ENCODE data around the gene GTF2A1. TPM values are rescaled to one million over a fixed set of nuclear protein-coding genes. Genes with fewer than 3 reads are reported as not detected.

Gene GTF2A1
- total RNA-seq, 1 experiment from 2014 or later: 34.4 TPM

DNA sequence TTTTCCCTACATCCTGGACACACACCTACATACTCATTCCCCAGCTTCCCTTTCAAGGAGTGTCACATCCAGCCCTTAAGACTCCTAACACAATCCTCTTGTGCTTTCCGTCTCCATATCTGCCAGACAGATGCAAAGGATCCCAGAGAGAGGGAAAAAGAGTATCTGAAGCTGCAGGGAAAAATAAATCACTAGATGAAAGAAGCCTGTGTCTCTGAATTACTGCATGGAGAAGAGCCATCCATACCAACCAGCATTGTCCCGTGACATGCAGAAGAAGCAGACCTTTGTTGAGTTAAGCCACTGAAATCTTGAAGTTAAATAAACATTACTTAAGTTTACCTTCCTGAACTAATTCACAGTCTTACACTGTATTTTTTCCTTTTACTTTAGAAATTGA is 54.6 kb downstream of the GTF2A1 start:
- H3K36me3 ChIP-seq (ENCODE audit: control insufficient read depth, insufficient read depth, low read length): no peaks in the 10 kb centered on the region
- TF ChIP-seq, protein P1, sequence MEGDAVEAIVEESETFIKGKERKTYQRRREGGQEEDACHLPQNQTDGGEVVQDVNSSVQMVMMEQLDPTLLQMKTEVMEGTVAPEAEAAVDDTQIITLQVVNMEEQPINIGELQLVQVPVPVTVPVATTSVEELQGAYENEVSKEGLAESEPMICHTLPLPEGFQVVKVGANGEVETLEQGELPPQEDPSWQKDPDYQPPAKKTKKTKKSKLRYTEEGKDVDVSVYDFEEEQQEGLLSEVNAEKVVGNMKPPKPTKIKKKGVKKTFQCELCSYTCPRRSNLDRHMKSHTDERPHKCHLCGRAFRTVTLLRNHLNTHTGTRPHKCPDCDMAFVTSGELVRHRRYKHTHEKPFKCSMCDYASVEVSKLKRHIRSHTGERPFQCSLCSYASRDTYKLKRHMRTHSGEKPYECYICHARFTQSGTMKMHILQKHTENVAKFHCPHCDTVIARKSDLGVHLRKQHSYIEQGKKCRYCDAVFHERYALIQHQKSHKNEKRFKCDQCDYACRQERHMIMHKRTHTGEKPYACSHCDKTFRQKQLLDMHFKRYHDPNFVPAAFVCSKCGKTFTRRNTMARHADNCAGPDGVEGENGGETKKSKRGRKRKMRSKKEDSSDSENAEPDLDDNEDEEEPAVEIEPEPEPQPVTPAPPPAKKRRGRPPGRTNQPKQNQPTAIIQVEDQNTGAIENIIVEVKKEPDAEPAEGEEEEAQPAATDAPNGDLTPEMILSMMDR (IDR thresholded peaks at IDR 0.05): no peak
- no peak for TF ChIP-seq POLR2AphosphoS5 (IDR thresholded peaks at IDR 0.05; ENCODE audit: low read depth, low read length)
- TF ChIP-seq TCF7L2 (IDR thresholded peaks at IDR 0.05; ENCODE audit: low read depth, low read length): no peak
- no peak for TF ChIP-seq SIN3A (IDR thresholded peaks at IDR 0.05; ENCODE audit: borderline replicate concordance, insufficient read depth, low read depth, low read length)
- TF ChIP-seq, protein P2, sequence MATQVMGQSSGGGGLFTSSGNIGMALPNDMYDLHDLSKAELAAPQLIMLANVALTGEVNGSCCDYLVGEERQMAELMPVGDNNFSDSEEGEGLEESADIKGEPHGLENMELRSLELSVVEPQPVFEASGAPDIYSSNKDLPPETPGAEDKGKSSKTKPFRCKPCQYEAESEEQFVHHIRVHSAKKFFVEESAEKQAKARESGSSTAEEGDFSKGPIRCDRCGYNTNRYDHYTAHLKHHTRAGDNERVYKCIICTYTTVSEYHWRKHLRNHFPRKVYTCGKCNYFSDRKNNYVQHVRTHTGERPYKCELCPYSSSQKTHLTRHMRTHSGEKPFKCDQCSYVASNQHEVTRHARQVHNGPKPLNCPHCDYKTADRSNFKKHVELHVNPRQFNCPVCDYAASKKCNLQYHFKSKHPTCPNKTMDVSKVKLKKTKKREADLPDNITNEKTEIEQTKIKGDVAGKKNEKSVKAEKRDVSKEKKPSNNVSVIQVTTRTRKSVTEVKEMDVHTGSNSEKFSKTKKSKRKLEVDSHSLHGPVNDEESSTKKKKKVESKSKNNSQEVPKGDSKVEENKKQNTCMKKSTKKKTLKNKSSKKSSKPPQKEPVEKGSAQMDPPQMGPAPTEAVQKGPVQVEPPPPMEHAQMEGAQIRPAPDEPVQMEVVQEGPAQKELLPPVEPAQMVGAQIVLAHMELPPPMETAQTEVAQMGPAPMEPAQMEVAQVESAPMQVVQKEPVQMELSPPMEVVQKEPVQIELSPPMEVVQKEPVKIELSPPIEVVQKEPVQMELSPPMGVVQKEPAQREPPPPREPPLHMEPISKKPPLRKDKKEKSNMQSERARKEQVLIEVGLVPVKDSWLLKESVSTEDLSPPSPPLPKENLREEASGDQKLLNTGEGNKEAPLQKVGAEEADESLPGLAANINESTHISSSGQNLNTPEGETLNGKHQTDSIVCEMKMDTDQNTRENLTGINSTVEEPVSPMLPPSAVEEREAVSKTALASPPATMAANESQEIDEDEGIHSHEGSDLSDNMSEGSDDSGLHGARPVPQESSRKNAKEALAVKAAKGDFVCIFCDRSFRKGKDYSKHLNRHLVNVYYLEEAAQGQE (IDR thresholded peaks at IDR 0.05; ENCODE audit: insufficient read depth in 1 of 2, low read depth in 2 of 2, low read length in 1 of 2): no peak
- no peaks in the 10 kb centered on the region for H3K27me3 ChIP-seq (ENCODE audit: control insufficient read depth, insufficient read depth, low read length)
- no TSS peak for BruUV-seq (replicated peaks)
- no peaks in the 10 kb centered on the region for H3K9me3 ChIP-seq (ENCODE audit: control insufficient read depth, insufficient read depth, low read depth, low read length)
- ChIA-PET CTCF (no interaction called here), POLR2A (no interaction called here)
- DNase-seq (ENCODE audit: low read depth, low spot score) (no peak), ATAC-seq (no peak)
- H3K27ac ChIP-seq (ENCODE audit: low read length): no peak overlapping the region
- intact Hi-C loops (cut with micrococcal nuclease; ENCODE audit: unreplicated experiment) (no loop called here), in situ Hi-C loops (cut with HindIII; ENCODE audit: low pct_unique_long_range_greater_than_20kb, low sequenced_read_pairs) (no loop called here)
- no peak overlapping the region for H3K4me3 ChIP-seq (ENCODE audit: low read depth in 2 of 2, low read length in 2 of 2)
- H3K4me1 ChIP-seq (ENCODE audit: control insufficient read depth, insufficient read depth, low read length): no peaks in the 10 kb centered on the region; the same call in 1 of the 2 replicates

DNA sequence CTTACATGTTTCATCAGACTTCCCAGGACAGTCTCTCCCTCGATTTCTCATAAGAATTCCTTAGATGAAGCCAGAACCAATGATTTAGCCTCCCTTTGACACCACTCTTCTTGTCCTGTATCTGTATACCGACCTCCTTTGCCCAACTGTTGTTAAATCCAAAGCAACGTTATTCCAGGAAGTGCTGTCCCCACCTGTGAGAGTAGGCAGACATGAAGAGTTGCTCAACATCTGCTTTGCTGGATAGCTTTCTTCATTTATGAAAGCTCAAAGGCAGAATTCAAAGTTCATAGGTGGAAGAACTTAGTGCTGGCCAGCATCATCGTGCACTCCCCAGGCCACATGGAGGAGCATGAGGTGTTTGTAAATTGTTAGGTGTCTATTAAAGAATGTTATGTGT is 55.6 kb downstream of the GTF2A1 start:
- in situ Hi-C loops (cut with HindIII; ENCODE audit: low pct_unique_long_range_greater_than_20kb, low sequenced_read_pairs): no loop called here
- no peaks in the 10 kb centered on the region for H3K9me3 ChIP-seq (ENCODE audit: control insufficient read depth, insufficient read depth, low read depth, low read length)
- no peaks in the 10 kb centered on the region; the same call in 1 of the 2 replicates for H3K4me1 ChIP-seq (ENCODE audit: control insufficient read depth, insufficient read depth, low read length)
- CTCF ChIA-PET: interaction anchor here (0.5 kb wide), 1 partner anchor 49 kb away, joined by 3 read pairs; no protein-coding TSS in a partner anchor
- intact Hi-C loops (cut with micrococcal nuclease; ENCODE audit: unreplicated experiment): no loop called here
- no peak overlapping the region for H3K27ac ChIP-seq (ENCODE audit: low read length)
- TF ChIP-seq SIN3A (IDR thresholded peaks at IDR 0.05; ENCODE audit: borderline replicate concordance, insufficient read depth, low read depth, low read length): no peak
- TF ChIP-seq, protein P1 (IDR thresholded peaks at IDR 0.05): no peak
- no peak for TF ChIP-seq POLR2AphosphoS5 (IDR thresholded peaks at IDR 0.05; ENCODE audit: low read depth, low read length)
- TF ChIP-seq, protein P2 (IDR thresholded peaks at IDR 0.05; ENCODE audit: insufficient read depth in 1 of 2, low read depth in 2 of 2, low read length in 1 of 2): no peak
- no peak for TF ChIP-seq TCF7L2 (IDR thresholded peaks at IDR 0.05; ENCODE audit: low read depth, low read length)
- H3K27me3 ChIP-seq (ENCODE audit: control insufficient read depth, insufficient read depth, low read length): no peaks in the 10 kb centered on the region
- no peak overlapping the region for H3K4me3 ChIP-seq (ENCODE audit: low read depth in 2 of 2, low read length in 2 of 2)
- POLR2A ChIA-PET: no interaction called here
- no peak for DNase-seq (ENCODE audit: low read depth, low spot score)
- BruUV-seq (replicated peaks): no TSS peak
- ATAC-seq: no peak
- no peaks in the 10 kb centered on the region for H3K36me3 ChIP-seq (ENCODE audit: control insufficient read depth, insufficient read depth, low read length)

Data from Panc1 (cell line).